PC-9 (cell line): ENCODE data around the gene PCDHGA8.

Experiments
- EZH2 ChIP-seq: fragments of 200-600 bp; sonication (generic); IDR thresholded peaks from 2 replicates; pipeline ENCODE4 v1.8.0; 2017; ENCODE audit warnings: antibody characterized with exemption, low read depth
- TF ChIP-seq, protein P1 (sequence below): fragments of 200-600 bp; sonication (generic); conservative IDR thresholded peaks from 2 replicates; pipeline ENCODE4 v1.6.1; 2017; ENCODE audit warnings: mixed run types, antibody characterized with exemption, mild to moderate bottlenecking, moderate library complexity

DNA sequence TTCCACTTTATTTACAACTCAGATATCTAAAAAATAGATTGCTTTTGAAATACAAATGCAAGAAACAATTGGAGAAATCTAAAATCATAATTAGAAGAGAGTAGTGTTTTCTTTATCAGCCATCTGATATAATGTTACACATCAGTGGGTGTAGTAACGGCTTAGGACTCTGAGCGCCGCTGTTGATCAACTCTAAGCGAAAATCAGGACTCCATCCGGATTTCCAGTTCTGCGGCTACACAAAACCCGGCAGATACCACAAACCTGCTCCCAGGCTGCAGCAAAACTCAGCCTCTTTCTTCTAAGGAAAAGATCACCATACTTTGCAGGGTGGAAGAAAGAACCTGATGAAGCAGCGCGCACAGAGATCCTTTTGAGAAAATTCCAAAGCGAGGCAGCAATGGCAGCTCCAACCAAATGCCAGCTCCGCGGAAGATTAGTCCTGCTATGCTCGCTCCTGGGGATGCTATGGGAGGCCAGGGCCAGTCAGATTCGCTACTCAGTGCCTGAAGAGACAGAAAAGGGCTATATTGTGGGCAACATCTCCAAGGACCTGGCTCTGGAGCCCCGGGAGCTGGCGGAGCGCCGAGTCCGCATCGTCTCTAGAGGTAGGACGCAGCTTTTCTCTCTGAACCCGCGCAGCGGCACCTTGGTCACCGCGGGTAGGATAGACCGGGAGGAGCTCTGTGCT lies 10.3 kb downstream of the PCDHGA8 start, which contains the start of gene PCDHGA9:
- TF ChIP-seq, protein P1, sequence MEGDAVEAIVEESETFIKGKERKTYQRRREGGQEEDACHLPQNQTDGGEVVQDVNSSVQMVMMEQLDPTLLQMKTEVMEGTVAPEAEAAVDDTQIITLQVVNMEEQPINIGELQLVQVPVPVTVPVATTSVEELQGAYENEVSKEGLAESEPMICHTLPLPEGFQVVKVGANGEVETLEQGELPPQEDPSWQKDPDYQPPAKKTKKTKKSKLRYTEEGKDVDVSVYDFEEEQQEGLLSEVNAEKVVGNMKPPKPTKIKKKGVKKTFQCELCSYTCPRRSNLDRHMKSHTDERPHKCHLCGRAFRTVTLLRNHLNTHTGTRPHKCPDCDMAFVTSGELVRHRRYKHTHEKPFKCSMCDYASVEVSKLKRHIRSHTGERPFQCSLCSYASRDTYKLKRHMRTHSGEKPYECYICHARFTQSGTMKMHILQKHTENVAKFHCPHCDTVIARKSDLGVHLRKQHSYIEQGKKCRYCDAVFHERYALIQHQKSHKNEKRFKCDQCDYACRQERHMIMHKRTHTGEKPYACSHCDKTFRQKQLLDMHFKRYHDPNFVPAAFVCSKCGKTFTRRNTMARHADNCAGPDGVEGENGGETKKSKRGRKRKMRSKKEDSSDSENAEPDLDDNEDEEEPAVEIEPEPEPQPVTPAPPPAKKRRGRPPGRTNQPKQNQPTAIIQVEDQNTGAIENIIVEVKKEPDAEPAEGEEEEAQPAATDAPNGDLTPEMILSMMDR: peak; percentile 69
- no peak for TF ChIP-seq EZH2
